ENCODE results near the gene SCGB1A1. TPM values are rescaled to one million over a fixed set of nuclear protein-coding genes. Genes with fewer than 3 reads are reported as not detected.

SCGB1A1 gene
- total and polyA plus RNA-seq, 4 donors: not detected

GRCh38 chr11:62387381-62387780 is 31.5 kb upstream of the SCGB1A1 start:
- Histone ChIP-seq H3K9ac (ENCODE audit: low read depth in 1 of 2, low read length in 2 of 2) (no peak overlapping the region), H3K36me3 (ENCODE audit: control insufficient read depth in 4 of 4, insufficient read depth in 3 of 4, low read depth in 1 of 4, low read length in 3 of 4) (no peaks in the 10 kb centered on the region), H3K4me1 (ENCODE audit: control insufficient read depth in 4 of 4, insufficient read depth in 4 of 4, low read length in 3 of 4) (no peaks in the 10 kb centered on the region), H3K4me3 (ENCODE audit: low read depth in 1 of 3, low read length in 3 of 3) (no peak overlapping the region), H3K9me3 (ENCODE audit: control insufficient read depth in 4 of 4, low read length in 3 of 4) (no peaks in the 10 kb centered on the region), H3K27me3 (ENCODE audit: control insufficient read depth in 4 of 4, insufficient read depth in 4 of 4, low read length in 3 of 4) (no peaks in the 10 kb centered on the region), H3K27ac (ENCODE audit: low read depth in 1 of 2, low read length in 2 of 2) (no peak overlapping the region)
- WGBS: 95% methylated on average over 3 of the region's 3 CpGs
- TF ChIP-seq FOXA2 (IDR thresholded peaks at IDR 0.05) (no peak), FOXA1 (IDR thresholded peaks at IDR 0.05) (no peak), TAF1 (conservative IDR thresholded peaks at IDR 0.05) (no peak), HNF4G (IDR thresholded peaks at IDR 0.05) (no peak), RXRA (IDR thresholded peaks at IDR 0.05) (no peak), EGR1 (IDR thresholded peaks at IDR 0.05; ENCODE audit: low read depth in 2 of 2) (no peak), MAX (IDR thresholded peaks at IDR 0.05) (no peak), SP1 (IDR thresholded peaks at IDR 0.05) (no peak), NR2F2 (IDR thresholded peaks at IDR 0.05) (no peak), REST (IDR thresholded peaks at IDR 0.05) (no peak), ATF3 (IDR thresholded peaks at IDR 0.05) (no peak), GABPA (IDR thresholded peaks at IDR 0.05 in 1 of 2, conservative IDR thresholded peaks at IDR 0.05 in 1 of 2) (no peak), YY1 (IDR thresholded peaks at IDR 0.05) (no peak), ZBTB33 (IDR thresholded peaks at IDR 0.05) (no peak), CTCF (IDR thresholded peaks at IDR 0.05; ENCODE audit: low read depth, low read length, missing input control) (no peak), JUND (IDR thresholded peaks at IDR 0.05) (no peak)
- no peak for DNase-seq (ENCODE audit: low spot score)

- Histone ChIP-seq H3K4me1 (ENCODE audit: control insufficient read depth in 4 of 4, insufficient read depth in 4 of 4, low read length in 3 of 4) (no peaks in the 10 kb centered on the region), H3K4me3 (ENCODE audit: low read depth in 1 of 3, low read length in 3 of 3) (no peak overlapping the region), H3K27ac (ENCODE audit: low read depth in 1 of 2, low read length in 2 of 2) (no peak overlapping the region), H3K9me3 (ENCODE audit: control insufficient read depth in 4 of 4, low read length in 3 of 4) (no peaks in the 10 kb centered on the region), H3K36me3 (ENCODE audit: control insufficient read depth in 4 of 4, insufficient read depth in 3 of 4, low read depth in 1 of 4, low read length in 3 of 4) (no peaks in the 10 kb centered on the region), H3K27me3 (ENCODE audit: control insufficient read depth in 4 of 4, insufficient read depth in 4 of 4, low read length in 3 of 4) (no peaks in the 10 kb centered on the region), H3K9ac (ENCODE audit: low read depth in 1 of 2, low read length in 2 of 2) (no peak overlapping the region)
- 88% methylated on average over 11 of the region's 11 CpGs for WGBS
- no peak for DNase-seq (ENCODE audit: low spot score)
- TF ChIP-seq TAF1 (conservative IDR thresholded peaks at IDR 0.05) (no peak), EGR1 (IDR thresholded peaks at IDR 0.05; ENCODE audit: low read depth in 2 of 2) (no peak), GABPA (IDR thresholded peaks at IDR 0.05 in 1 of 2, conservative IDR thresholded peaks at IDR 0.05 in 1 of 2) (no peak), JUND (IDR thresholded peaks at IDR 0.05) (no peak), FOXA1 (IDR thresholded peaks at IDR 0.05) (no peak), FOXA2 (IDR thresholded peaks at IDR 0.05) (no peak), ATF3 (IDR thresholded peaks at IDR 0.05) (no peak), REST (IDR thresholded peaks at IDR 0.05) (no peak), HNF4G (IDR thresholded peaks at IDR 0.05) (no peak), RXRA (IDR thresholded peaks at IDR 0.05) (no peak), CTCF (IDR thresholded peaks at IDR 0.05; ENCODE audit: low read depth, low read length, missing input control) (no peak), RAD21 (IDR thresholded peaks at IDR 0.05) (no peak), NR2F2 (IDR thresholded peaks at IDR 0.05) (no peak)
Observed at GRCh38 chr11:62388999-62389398, 29.8 kb upstream of the SCGB1A1 start.

Data from liver (tissue), 9 donors.